WTC11 (cell line): Measurements from ENCODE around the gene KLHL35.

Experiments used
- ATF1 ChIP-seq: sonication (generic); formaldehyde crosslinking; IDR thresholded peaks from 2 replicates; pipeline ENCODE4 v1.8.1; 2023; ENCODE audit warnings: mild to moderate bottlenecking, moderate library complexity, missing genetic modification reagents
- CREB1 ChIP-seq: sonication (generic); formaldehyde crosslinking; IDR thresholded peaks from 2 replicates; pipeline ENCODE4 v1.8.0; 2023; ENCODE audit warnings: mild to moderate bottlenecking, missing genetic modification reagents
- CTCF ChIP-seq: fragments of 200-600 bp; IDR thresholded peaks from 2 replicates; pipeline ENCODE4 v1.8.0; 2022; ENCODE audit warnings: antibody characterized with exemption
- ELF4 ChIP-seq: sonication (generic); formaldehyde crosslinking; IDR thresholded peaks from 2 replicates; pipeline ENCODE4 v1.8.1; 2022; ENCODE audit warnings: low read depth, mild to moderate bottlenecking, moderate library complexity, missing genetic modification reagents
- FOXJ3 ChIP-seq: sonication (generic); formaldehyde crosslinking; IDR thresholded peaks from 2 replicates; pipeline ENCODE4 v1.9.0; 2021; ENCODE audit warnings: missing genetic modification reagents, mild to moderate bottlenecking, borderline replicate concordance
- FOXK1 ChIP-seq: sonication (generic); formaldehyde crosslinking; IDR thresholded peaks from 2 replicates; pipeline ENCODE4 v1.8.0; 2022; ENCODE audit warnings: mild to moderate bottlenecking, moderate library complexity, missing genetic modification reagents
- GABPB1 ChIP-seq: sonication (generic); formaldehyde crosslinking; IDR thresholded peaks from 2 replicates; pipeline ENCODE4 v1.8.1; 2023; ENCODE audit warnings: mild to moderate bottlenecking, missing genetic modification reagents
- TF ChIP-seq, protein P1 (sequence below): sonication (generic); formaldehyde crosslinking; IDR thresholded peaks from 2 replicates; pipeline ENCODE4 v1.8.0; 2022; ENCODE audit warnings: mild to moderate bottlenecking, missing genetic modification reagents
- TF ChIP-seq, protein P2 (sequence below): sonication (generic); formaldehyde crosslinking; IDR thresholded peaks from 2 replicates; pipeline ENCODE4 v1.8.1; 2022; ENCODE audit warnings: low read depth, mild to moderate bottlenecking, moderate library complexity, missing genetic modification reagents, borderline replicate concordance
- TF ChIP-seq, protein P3 (sequence below): sonication (generic); formaldehyde crosslinking; IDR thresholded peaks from 2 replicates; pipeline ENCODE4 v1.8.1; 2022; ENCODE audit warnings: mild to moderate bottlenecking, moderate library complexity, missing genetic modification reagents

DNA sequence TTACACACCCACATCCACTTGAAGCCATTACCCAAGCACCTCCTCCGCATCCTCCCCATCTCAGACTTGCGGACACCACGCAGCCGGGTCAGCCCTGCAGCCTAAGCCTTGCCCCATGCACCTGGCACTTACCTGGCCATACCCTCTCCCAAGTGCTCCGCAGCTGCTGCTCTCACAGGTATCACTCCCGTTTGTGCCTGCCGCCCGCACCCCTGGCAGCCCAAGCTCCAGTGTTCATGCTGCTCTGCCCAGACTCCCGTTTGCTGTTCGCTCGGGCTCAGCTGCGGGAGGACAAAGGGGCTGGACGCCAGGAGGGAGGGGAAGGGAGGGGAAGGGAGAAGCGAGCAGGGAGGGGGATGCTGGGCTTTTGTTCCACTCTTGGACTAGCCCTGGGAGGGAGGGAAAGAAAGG lies at the start of gene KLHL35:
- no peak for TF ChIP-seq FOXJ3 (CRISPR knock-in tag)
- no peak for TF ChIP-seq CTCF
- TF ChIP-seq, protein P1, sequence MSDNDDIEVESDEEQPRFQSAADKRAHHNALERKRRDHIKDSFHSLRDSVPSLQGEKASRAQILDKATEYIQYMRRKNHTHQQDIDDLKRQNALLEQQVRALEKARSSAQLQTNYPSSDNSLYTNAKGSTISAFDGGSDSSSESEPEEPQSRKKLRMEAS (CRISPR knock-in tag): no peak
- TF ChIP-seq ELF4: no peak
- TF ChIP-seq FOXK1: no peak
- TF ChIP-seq, protein P2, sequence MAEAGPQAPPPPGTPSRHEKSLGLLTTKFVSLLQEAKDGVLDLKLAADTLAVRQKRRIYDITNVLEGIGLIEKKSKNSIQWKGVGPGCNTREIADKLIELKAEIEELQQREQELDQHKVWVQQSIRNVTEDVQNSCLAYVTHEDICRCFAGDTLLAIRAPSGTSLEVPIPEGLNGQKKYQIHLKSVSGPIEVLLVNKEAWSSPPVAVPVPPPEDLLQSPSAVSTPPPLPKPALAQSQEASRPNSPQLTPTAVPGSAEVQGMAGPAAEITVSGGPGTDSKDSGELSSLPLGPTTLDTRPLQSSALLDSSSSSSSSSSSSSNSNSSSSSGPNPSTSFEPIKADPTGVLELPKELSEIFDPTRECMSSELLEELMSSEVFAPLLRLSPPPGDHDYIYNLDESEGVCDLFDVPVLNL: no peak
- TF ChIP-seq, protein P3, sequence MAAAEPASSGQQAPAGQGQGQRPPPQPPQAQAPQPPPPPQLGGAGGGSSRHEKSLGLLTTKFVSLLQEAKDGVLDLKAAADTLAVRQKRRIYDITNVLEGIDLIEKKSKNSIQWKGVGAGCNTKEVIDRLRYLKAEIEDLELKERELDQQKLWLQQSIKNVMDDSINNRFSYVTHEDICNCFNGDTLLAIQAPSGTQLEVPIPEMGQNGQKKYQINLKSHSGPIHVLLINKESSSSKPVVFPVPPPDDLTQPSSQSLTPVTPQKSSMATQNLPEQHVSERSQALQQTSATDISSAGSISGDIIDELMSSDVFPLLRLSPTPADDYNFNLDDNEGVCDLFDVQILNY (CRISPR knock-in tag): no peak
- no peak for TF ChIP-seq ATF1 (CRISPR knock-in tag)
- TF ChIP-seq CREB1: no peak
- no peak for TF ChIP-seq GABPB1
